SJSA1 (cell line): ENCODE data around the gene CCDC73. TPM values are rescaled to one million over a fixed set of nuclear protein-coding genes. Genes with fewer than 3 reads are reported as not detected.
A peak's percentile ranks its signal among the peaks of the same experiment; 100 is the strongest.

ENCODE experiments used
- DNase-seq, 2 experiments: peaks; one replicate each; pipeline ENCODE4 v3.0.0-alpha.2; 2015 to 2020; ENCODE audit warnings: low spot score in 2 of 2, low read depth in 1 of 2
- H3K27ac ChIP-seq: fragments of 250-450 bp; sonication (Bioruptor Pico); 2 replicates; pipeline ENCODE4 v1.5.1; 2020; ENCODE audit warnings: mild to moderate bottlenecking, moderate library complexity
- H3K27me3 ChIP-seq: fragments of 250-450 bp; sonication (Bioruptor Pico); replicated peaks from 2 replicates; pipeline ENCODE4 v1.5.1; 2020; ENCODE audit warnings: mild to moderate bottlenecking, moderate library complexity
- H3K36me3 ChIP-seq: fragments of 250-450 bp; sonication (Bioruptor Pico); 2 replicates; pipeline ENCODE4 v1.5.1; 2020; ENCODE audit warnings: mild to moderate bottlenecking
- H3K4me1 ChIP-seq: fragments of 250-450 bp; sonication (Bioruptor Pico); replicated peaks from 2 replicates; pipeline ENCODE4 v1.6.1; 2021; ENCODE audit warnings: mild to moderate bottlenecking
- H3K4me3 ChIP-seq: fragments of 250-450 bp; sonication (Bioruptor Pico); 2 replicates; pipeline ENCODE4 v1.5.1; 2020; ENCODE audit warnings: mild to moderate bottlenecking
- H3K9me3 ChIP-seq: fragments of 250-450 bp; sonication (Bioruptor Pico); replicated peaks from 2 replicates; pipeline ENCODE4 v1.5.1; 2020; ENCODE audit warnings: mild to moderate bottlenecking
- total RNA-seq: library from RNA; depleted of rRNA; stranded (reverse); fragments of >200 nt; shearing (Covaris generic); gene quantifications from 2 replicates; pipeline ENCODE4 v1.2.3, GENCODE V29; 2014; rRNA removed

Gene CCDC73
- total RNA-seq, result not detected in 2 replicates

DNA sequence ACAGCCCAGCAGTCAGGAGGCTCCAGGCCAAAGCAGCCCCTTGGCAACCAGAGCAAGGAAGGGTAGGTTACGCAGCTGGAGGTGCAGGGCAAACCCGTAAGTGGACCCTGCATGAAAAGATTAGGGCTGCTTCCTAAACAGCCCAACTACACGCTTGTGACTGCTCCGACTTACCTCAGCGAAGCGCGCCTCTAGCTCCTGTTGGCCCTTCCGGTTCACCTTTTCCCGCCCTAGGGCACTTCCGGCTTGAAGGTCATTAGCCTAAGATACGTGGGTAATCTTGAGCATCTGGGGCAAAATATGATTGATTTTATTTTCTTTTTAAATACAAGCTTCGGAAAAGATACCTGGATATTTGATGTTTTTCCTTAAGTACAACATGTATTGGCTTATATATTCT, at the start of gene CCDC73:
Gene CCDC73, minus strand, starts transcription at position 224 of the 400 bp plus-strand sequence. CDS start 34,419 bp downstream, outside the sequence.
- no peaks in the 10 kb centered on the region for H3K9me3 ChIP-seq
- no peak for DNase-seq
- no peak within 1 kb of the TSS for H3K4me3 ChIP-seq

GRCh38 chr11:32843544-32843943, 49.1 kb upstream of the CCDC73 start:
- Histone ChIP-seq H3K4me3 (no peak overlapping the region), H3K27me3 (no peaks in the 10 kb centered on the region), H3K27ac (no peak overlapping the region), H3K4me1 (no peaks in the 10 kb centered on the region), H3K9me3 (no peaks in the 10 kb centered on the region), H3K36me3 (no peaks in the 10 kb centered on the region)
- DNase-seq, result no peak

More for the DNA sequence above, at the start of gene CCDC73:
- Histone ChIP-seq H3K27me3 (peaks cover 13% of the 10 kb centered on the region), H3K4me1 (no peaks in the 10 kb centered on the region), H3K27ac (no peak within 1 kb of the TSS), H3K36me3 (no peaks in the 10 kb centered on the region)

GRCh38 chr11:32840587-32840986, 46.1 kb upstream of the CCDC73 start:
- Histone ChIP-seq H3K27ac (no peak overlapping the region), H3K27me3 (no peaks in the 10 kb centered on the region), H3K4me1 (no peaks in the 10 kb centered on the region), H3K9me3 (no peaks in the 10 kb centered on the region), H3K36me3 (no peaks in the 10 kb centered on the region), H3K4me3 (no peak overlapping the region)
- DNase-seq, result no peak

DNA sequence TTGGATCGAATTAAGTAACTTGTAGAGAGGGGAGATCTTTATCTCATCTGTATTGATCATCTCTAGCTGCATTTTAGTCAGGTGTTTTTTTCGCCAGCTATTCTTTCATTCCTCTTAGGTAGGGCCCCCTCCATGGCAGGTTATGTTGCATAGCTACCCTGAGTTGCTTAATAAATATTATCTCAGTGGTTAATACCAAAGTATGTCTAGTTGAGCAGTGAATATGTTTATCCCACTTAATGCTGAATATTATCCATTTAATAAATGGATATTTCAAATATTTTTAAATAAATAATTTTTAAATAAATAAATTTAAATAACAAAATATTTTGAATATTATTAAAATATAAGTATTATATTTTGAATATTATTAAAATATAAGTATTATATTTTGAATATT, 44.8 kb upstream of the CCDC73 start:
- Histone ChIP-seq H3K36me3 (no peaks in the 10 kb centered on the region), H3K4me1 (no peaks in the 10 kb centered on the region), H3K27ac (no peak overlapping the region), H3K4me3 (no peak overlapping the region), H3K9me3 (no peaks in the 10 kb centered on the region), H3K27me3 (no peaks in the 10 kb centered on the region)
- no peak for DNase-seq

- Histone ChIP-seq H3K4me3 (no peak overlapping the region), H3K4me1 (no peaks in the 10 kb centered on the region), H3K27ac (no peak overlapping the region), H3K9me3 (no peaks in the 10 kb centered on the region), H3K27me3 (no peaks in the 10 kb centered on the region), H3K36me3 (no peaks in the 10 kb centered on the region)
- DNase-seq, result no peak
Measured at GRCh38 chr11:32838505-32839274, 44.2 kb upstream of the CCDC73 start.

DNA sequence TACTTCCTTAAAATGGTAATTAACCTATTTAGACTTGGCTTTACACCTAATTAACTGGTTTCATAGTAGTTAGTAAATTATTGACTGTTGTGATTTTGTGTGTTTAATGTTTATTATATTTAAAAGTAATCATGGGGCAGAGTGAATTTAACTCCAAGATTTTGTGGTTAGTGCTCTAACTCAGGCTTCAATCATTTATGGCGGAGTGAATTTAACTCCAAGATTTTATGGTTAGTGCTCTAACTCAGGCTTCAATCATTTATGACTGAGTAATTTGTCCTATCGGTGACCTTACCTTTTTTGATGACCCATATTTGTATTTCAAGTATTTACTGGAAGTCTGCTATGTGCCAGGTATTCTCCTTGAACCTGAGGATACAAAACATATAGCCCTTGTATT, 42.5 kb upstream of the CCDC73 start:
- Histone ChIP-seq H3K36me3 (no peaks in the 10 kb centered on the region), H3K27ac (no peak overlapping the region), H3K27me3 (0 out of 2 replicates have a peak, but pooled peaks cover under 1% of the 10 kb centered on the region), H3K4me1 (no peaks in the 10 kb centered on the region), H3K9me3 (no peaks in the 10 kb centered on the region), H3K4me3 (no peak overlapping the region)
- no peak for DNase-seq

DNA sequence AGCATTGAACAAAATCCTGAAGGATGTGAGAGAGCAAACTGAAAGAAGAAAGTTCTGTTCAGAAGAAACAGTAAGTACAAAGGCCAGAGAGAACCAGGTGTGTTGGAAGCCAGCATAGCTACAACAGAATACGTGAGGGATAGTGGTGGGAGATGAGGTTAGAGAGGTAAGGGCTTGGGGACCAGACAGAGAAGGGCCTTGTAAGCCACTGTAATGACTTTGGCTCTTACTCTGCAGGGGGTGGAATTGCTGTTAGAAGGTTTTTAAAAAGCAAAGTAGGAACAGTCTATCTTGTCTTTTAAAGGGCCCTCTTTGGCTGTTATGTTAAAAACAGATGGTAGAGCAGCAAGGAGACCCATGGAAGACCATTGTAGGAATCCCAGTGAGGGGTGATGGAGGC, 39.5 kb upstream of the CCDC73 start:
- Histone ChIP-seq H3K9me3 (no peaks in the 10 kb centered on the region), H3K27ac (no peak overlapping the region), H3K36me3 (no peaks in the 10 kb centered on the region), H3K4me1 (peaks cover 8% of the 10 kb centered on the region), H3K4me3 (no peak overlapping the region), H3K27me3 (peaks cover 29% of the 10 kb centered on the region)
- no peak for DNase-seq

GRCh38 chr11:32831221-32831620, 36.8 kb upstream of the CCDC73 start:
- no peaks in the 10 kb centered on the region for H3K36me3 ChIP-seq
- DNase-seq, result no peak
- H3K4me3 ChIP-seq, result no peak overlapping the region
- H3K27ac ChIP-seq, result no peak overlapping the region
- H3K9me3 ChIP-seq, result no peaks in the 10 kb centered on the region
- H3K4me1 ChIP-seq, result peaks cover 8% of the 10 kb centered on the region
- H3K27me3 ChIP-seq, result peaks cover 36% of the 10 kb centered on the region

- DNase-seq, result no peak
- Histone ChIP-seq H3K4me3 (no peak overlapping the region), H3K4me1 (peaks cover 8% of the 10 kb centered on the region), H3K27me3 (peaks cover 39% of the 10 kb centered on the region), H3K9me3 (no peaks in the 10 kb centered on the region), H3K27ac (no peak overlapping the region), H3K36me3 (no peaks in the 10 kb centered on the region)
Measured at GRCh38 chr11:32830796-32831195, 36.3 kb upstream of the CCDC73 start.

GRCh38 chr11:32830413-32830738, 35.9 kb upstream of the CCDC73 start:
- no peak for DNase-seq
- Histone ChIP-seq H3K4me3 (no peak overlapping the region; the same call in 1 of the 2 replicates), H3K4me1 (peaks cover 8% of the 10 kb centered on the region), H3K27me3 (peaks cover 39% of the 10 kb centered on the region), H3K27ac (no peak overlapping the region), H3K36me3 (no peaks in the 10 kb centered on the region), H3K9me3 (no peaks in the 10 kb centered on the region)

GRCh38 chr11:32829680-32830412, 35.4 kb upstream of the CCDC73 start, which contains the start of gene PRRG4:
Gene PRRG4, plus strand, starts transcription at chr11:32829927. Its CDS starts 603 bp downstream, at chr11:32830530.
- peaks cover 8% of the 10 kb centered on the region for H3K4me1 ChIP-seq
- DNase-seq, result peak in 1 of 2 experiments; percentile 7
- H3K36me3 ChIP-seq, result no peaks in the 10 kb centered on the region
- H3K27ac ChIP-seq, result no peak within 1 kb of the TSS
- peak within 1 kb of the TSS; percentile 41 for H3K4me3 ChIP-seq
- H3K9me3 ChIP-seq, result no peaks in the 10 kb centered on the region
- peaks cover 39% of the 10 kb centered on the region for H3K27me3 ChIP-seq

- Histone ChIP-seq H3K27me3 (peaks cover 39% of the 10 kb centered on the region), H3K36me3 (no peaks in the 10 kb centered on the region), H3K9me3 (no peaks in the 10 kb centered on the region), H3K4me1 (peaks cover 8% of the 10 kb centered on the region), H3K4me3 (peak overlapping the region; percentile 41), H3K27ac (no peak overlapping the region)
- DNase-seq, result peak in 1 of 2 experiments; percentile 11
Measured at GRCh38 chr11:32829157-32829679, 34.8 kb upstream of the CCDC73 start.

DNA sequence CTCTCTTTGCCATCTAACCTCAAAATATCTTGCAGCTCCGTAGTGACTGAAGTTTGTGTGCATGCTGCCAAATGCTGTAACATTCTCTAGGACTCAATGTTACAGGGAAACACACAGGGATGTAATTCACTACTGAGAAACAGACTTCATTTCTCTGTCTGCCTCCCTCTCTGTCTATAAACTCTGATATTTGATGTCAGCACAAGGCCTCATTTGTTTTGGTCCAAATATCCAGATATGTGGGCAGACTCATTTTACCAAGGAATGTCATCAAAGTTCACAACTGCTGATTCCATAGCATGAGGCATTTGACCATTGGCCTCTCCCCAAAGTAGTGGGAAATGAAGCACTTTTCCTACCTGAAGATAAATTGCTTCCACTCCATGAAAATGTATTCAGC, 32.8 kb upstream of the CCDC73 start:
- Histone ChIP-seq H3K9me3 (no peaks in the 10 kb centered on the region), H3K36me3 (no peaks in the 10 kb centered on the region), H3K27ac (no peak overlapping the region), H3K4me1 (peaks cover 8% of the 10 kb centered on the region), H3K27me3 (peaks cover 39% of the 10 kb centered on the region), H3K4me3 (no peak overlapping the region)
- no peak for DNase-seq

GRCh38 chr11:32826113-32826512, 31.7 kb upstream of the CCDC73 start:
- DNase-seq, result no peak
- Histone ChIP-seq H3K4me3 (no peak overlapping the region), H3K27ac (no peak overlapping the region), H3K9me3 (no peaks in the 10 kb centered on the region), H3K4me1 (peaks cover 8% of the 10 kb centered on the region), H3K36me3 (no peaks in the 10 kb centered on the region), H3K27me3 (peaks cover 30% of the 10 kb centered on the region)
